Measurements from ENCODE around the gene APOBEC3F. TPM values are rescaled to one million over a fixed set of nuclear protein-coding genes. Genes with fewer than 3 reads are reported as not detected.
A peak's percentile ranks its signal among the peaks of the same experiment; 100 is the strongest.
"Not testable (repeated sequence)": the region's sequence is repeated elsewhere in the genome, so short reads cannot be mapped to it uniquely, and the experiment has no call there.

The APOBEC3F gene
- total and polyA plus RNA-seq, 10 of the 15 experiments (the other 5 are each of a cell fraction or from before 2014, with no cell fraction given) = 7.4 to 29.1 (median 12.8) TPM

DNA sequence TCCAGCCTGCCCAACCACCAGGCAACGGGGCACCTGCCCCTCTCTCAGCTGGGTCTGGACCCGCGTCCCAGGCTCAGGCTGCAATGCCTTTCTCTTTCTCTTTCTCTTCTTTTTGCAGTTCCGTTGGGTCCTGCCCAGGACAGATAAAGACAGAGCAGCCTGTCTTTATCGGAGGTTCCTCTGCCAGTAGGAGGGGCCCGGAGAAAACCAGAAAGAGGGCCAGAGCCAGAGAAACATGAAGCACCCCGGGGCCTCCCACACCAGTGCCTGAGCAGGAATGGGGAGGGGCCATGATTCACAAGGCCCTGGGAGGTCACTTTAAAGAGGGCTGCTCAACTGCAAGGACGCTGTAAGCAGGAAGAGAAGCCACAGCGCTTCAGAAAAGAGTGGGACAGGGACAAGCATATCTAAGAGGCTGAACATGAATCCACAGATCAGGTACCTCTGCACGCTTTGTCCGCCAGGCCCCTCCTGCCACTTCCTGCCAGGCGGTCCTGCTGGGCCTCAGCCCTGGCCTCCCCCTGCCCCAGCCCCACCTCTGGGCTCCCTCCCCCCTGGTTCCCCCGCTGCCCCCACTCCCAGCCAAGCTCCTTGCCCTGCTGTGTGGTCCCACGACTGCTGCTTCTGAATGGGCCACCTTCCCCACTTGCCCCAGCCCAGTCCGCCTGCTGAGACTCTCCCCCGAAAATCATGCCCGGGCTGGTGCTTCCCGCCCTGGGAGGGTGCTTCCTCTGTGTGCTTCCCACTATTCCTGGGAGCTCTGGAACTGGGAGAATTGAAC lies 26.5 kb upstream of the APOBEC3F start, which contains the start of gene APOBEC3C (continued):
- TF ChIP-seq SMC3 (IDR thresholded peaks at IDR 0.05; ENCODE audit: borderline replicate concordance, low read length) = peak; percentile 23; the same call in 1 of the 2 replicates
- TF ChIP-seq MEF2A (IDR thresholded peaks at IDR 0.05; ENCODE audit: insufficient read depth, low read depth, low read length) = peak; percentile 60; the same call in 1 of the 2 replicates
- TF ChIP-seq EGR1 (IDR thresholded peaks at IDR 0.05; ENCODE audit: borderline replicate concordance in 1 of 2, low read depth in 2 of 2, low read length in 2 of 2) = peak in 1 of 2 experiments; percentile 24; a peak in 1 of 3 replicates
- TF ChIP-seq, protein P1, sequence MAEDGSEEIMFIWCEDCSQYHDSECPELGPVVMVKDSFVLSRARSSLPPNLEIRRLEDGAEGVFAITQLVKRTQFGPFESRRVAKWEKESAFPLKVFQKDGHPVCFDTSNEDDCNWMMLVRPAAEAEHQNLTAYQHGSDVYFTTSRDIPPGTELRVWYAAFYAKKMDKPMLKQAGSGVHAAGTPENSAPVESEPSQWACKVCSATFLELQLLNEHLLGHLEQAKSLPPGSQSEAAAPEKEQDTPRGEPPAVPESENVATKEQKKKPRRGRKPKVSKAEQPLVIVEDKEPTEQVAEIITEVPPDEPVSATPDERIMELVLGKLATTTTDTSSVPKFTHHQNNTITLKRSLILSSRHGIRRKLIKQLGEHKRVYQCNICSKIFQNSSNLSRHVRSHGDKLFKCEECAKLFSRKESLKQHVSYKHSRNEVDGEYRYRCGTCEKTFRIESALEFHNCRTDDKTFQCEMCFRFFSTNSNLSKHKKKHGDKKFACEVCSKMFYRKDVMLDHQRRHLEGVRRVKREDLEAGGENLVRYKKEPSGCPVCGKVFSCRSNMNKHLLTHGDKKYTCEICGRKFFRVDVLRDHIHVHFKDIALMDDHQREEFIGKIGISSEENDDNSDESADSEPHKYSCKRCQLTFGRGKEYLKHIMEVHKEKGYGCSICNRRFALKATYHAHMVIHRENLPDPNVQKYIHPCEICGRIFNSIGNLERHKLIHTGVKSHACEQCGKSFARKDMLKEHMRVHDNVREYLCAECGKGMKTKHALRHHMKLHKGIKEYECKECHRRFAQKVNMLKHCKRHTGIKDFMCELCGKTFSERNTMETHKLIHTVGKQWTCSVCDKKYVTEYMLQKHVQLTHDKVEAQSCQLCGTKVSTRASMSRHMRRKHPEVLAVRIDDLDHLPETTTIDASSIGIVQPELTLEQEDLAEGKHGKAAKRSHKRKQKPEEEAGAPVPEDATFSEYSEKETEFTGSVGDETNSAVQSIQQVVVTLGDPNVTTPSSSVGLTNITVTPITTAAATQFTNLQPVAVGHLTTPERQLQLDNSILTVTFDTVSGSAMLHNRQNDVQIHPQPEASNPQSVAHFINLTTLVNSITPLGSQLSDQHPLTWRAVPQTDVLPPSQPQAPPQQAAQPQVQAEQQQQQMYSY (CRISPR knock-in tag; IDR thresholded peaks at IDR 0.05) = no peak
- TF ChIP-seq SMAD5 (IDR thresholded peaks at IDR 0.05; ENCODE audit: low read depth) = peak; percentile 48; the same call in 1 of the 2 replicates
- no peak for TF ChIP-seq SP1 (IDR thresholded peaks at IDR 0.05; ENCODE audit: low read depth, low read length)
- TF ChIP-seq IRF4 (IDR thresholded peaks at IDR 0.05; ENCODE audit: low read depth, low read length) = no peak
- peak; percentile 8 to 58; a peak in 1 of 4 replicates for TF ChIP-seq BHLHE40 (IDR thresholded peaks at IDR 0.05; ENCODE audit: borderline replicate concordance in 1 of 2, low read depth in 2 of 2, low read length in 1 of 2)
- no peak for TF ChIP-seq YBX1 (IDR thresholded peaks at IDR 0.05)

DNA sequence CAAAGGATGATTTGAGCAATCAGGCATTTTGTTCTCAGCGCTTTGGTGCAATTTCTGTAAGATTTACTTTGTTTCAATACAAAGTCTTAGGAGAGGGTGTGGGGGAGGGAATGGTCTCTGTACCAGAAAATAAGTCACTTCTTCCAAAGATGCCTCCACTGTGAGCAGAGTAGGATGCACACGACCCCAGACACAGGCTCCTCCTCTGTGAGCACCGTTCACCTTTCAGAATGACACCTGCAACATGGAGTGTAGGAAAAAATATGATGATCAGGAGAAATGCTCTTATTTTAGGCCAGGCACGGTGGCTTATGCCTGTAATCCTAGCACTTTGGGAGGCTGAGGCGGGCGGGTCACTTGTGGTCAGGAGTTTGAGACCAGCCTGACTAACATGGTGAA lies 25.9 kb upstream of the APOBEC3F start:
- ChIA-PET SMC1A (ENCODE audit: uncharacterized antibody, unreplicated experiment) (interaction anchor here (0.8 to 3.1 kb wide), 7 partner anchors 48 to 145 kb away, joined by 3 to 9 read pairs (median 3); partner anchors contain the start of gene CBX6), CTCF (interaction anchor here (0.6 to 2.6 kb wide), 5 partner anchors 84 to 561 kb away, joined by 3 to 18 read pairs (median 5); no protein-coding TSS in a partner anchor), POLR2A (interaction anchor here (0.6 to 1.5 kb wide), 10 partner anchors 12 to 134 kb away, joined by 3 to 7 read pairs (median 5); no protein-coding TSS in a partner anchor), RAD21 (ENCODE audit: unreplicated experiment) (interaction anchor here (0.6 to 3.0 kb wide), 8 partner anchors 68 to 188 kb away, joined by 3 to 12 read pairs (median 3); no protein-coding TSS in a partner anchor)
- Histone ChIP-seq H3K9ac (ENCODE audit: control insufficient read depth, insufficient read depth, low read length) (peak overlapping the region; percentile 95), H3K4me2 (ENCODE audit: control insufficient read depth, insufficient read depth) (peak overlapping the region; percentile 84), H3K4me3 (peak overlapping the region; percentile 98), H3K27ac (ENCODE audit: control insufficient read depth, insufficient read depth) (peak overlapping the region; percentile 94), H2AFZ (ENCODE audit: control insufficient read depth, low read depth, low read length) (peak overlapping the region; percentile 29; the same call in 1 of the 2 replicates), H3K79me2 (ENCODE audit: control insufficient read depth, insufficient read depth, low read length) (peaks cover 25% of the 10 kb centered on the region)
- FAIRE-seq (peak; percentile 76), ATAC-seq (peak; percentile 49)
- intact Hi-C loops (cut with micrococcal nuclease; ENCODE audit: unreplicated experiment) = loop anchor here (2.0 kb wide), 2 partner anchors 52 to 102 kb away; no protein-coding TSS in a partner anchor
- H4K20me1 ChIP-seq (ENCODE audit: control insufficient read depth, insufficient read depth); in situ Hi-C loops (cut with MboI); H3K9me3 ChIP-seq (replicated peaks; ENCODE audit: control insufficient read depth, insufficient read depth, low read length); H3K27me3 ChIP-seq (replicated peaks in 1 of 2; ENCODE audit: control insufficient read depth in 2 of 2, insufficient read depth in 2 of 2, low read length in 1 of 2); H3K4me1 ChIP-seq (ENCODE audit: control insufficient read depth, insufficient read depth, low read length); H3K36me3 ChIP-seq (ENCODE audit: control insufficient read depth in 2 of 2, insufficient read depth in 2 of 2, low read length in 1 of 2); DNase-seq (ENCODE audit: low read depth, low spot score): not testable (repeated sequence)
- TSS peak; percentile 54 for BruUV-seq (replicated peaks)
- WGBS (ENCODE audit: insufficient coverage, insufficient replicate concordance, low lambda C conversion rate, missing lambda C conversion rate) = under 1% methylated on average over 6 of the region's 6 CpGs
